Measurements from ENCODE around the gene DNAJC13. TPM values are rescaled to one million over a fixed set of nuclear protein-coding genes. Genes with fewer than 3 reads are reported as not detected.
"Not testable (repeated sequence)": the region's sequence is repeated elsewhere in the genome, so short reads cannot be mapped to it uniquely, and the experiment has no call there.

DNAJC13 gene
- total RNA-seq, 4 donors from 2014 or later, result 20.6 to 52.6 (median 39.7) TPM

DNA sequence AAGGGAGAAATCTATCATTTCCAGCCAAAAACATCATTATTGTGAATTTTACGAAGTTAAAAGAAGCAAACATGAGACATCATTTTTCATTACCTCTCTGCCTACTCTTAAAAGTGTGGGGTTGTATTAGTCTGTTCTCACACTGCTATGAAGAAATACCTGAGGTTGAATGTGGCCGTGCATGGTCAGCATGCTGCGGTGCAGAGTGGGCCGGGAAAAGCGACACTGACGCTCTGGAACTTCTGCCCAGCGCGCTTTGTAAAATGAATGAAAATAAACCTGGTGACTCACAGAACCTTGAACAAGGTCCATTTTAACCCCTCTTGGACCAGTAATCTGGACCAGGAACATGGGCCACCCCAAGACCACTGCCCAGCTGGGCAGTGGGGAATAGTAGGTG lies 31.0 kb upstream of the DNAJC13 start:
- Histone ChIP-seq H3K27me3 (no peaks in the 10 kb centered on the region), H3K4me3 (no peak overlapping the region), H3K4me1 (no peaks in the 10 kb centered on the region), H3K9me3 (no peaks in the 10 kb centered on the region), H3K36me3 (no peaks in the 10 kb centered on the region), H3K27ac (no peak overlapping the region)
- DNase-seq (ENCODE audit: low spot score in 2 of 2), result no peak
- TF ChIP-seq POLR2A (IDR thresholded peaks at IDR 0.05), result no peak
- TF ChIP-seq CTCF (IDR thresholded peaks at IDR 0.05), result no peak
- TF ChIP-seq EP300 (IDR thresholded peaks at IDR 0.05), result no peak
- TF ChIP-seq POLR2AphosphoS5 (IDR thresholded peaks at IDR 0.05), result no peak
- WGBS, result 91% methylated on average over 8 of the region's 8 CpGs

GRCh38 chr3:132392675-132393074 lies 24.6 kb upstream of the DNAJC13 start:
- WGBS, result 75% methylated on average over 1 of the region's 1 CpG
- not testable (repeated sequence) for H3K36me3 ChIP-seq

DNA sequence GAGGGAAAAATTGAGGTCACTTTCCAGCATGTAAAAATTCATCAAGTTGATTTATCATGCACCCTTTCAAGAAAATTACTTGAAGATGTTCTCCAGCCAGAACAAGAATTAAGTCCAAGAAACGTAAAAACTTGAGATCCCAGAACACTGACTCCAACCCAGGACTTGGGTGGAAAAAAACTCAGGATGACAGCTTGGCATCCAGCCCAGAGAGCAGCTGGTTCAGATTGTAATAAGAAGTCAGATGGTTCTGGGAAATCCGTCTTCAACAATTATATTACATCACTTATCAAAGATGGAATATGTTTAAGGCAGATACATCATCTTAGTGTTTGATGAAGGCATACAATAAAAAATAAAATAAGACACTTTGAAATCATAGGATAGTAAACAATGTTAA lies 23.0 kb upstream of the DNAJC13 start:
- no peak for TF ChIP-seq CTCF (IDR thresholded peaks at IDR 0.05)
- TF ChIP-seq POLR2A (IDR thresholded peaks at IDR 0.05), result no peak
- no peak for TF ChIP-seq POLR2AphosphoS5 (IDR thresholded peaks at IDR 0.05)
- no peak for TF ChIP-seq EP300 (IDR thresholded peaks at IDR 0.05)
- Histone ChIP-seq H3K36me3 (no peaks in the 10 kb centered on the region), H3K4me1 (no peaks in the 10 kb centered on the region), H3K4me3 (no peak overlapping the region), H3K27ac (no peak overlapping the region), H3K27me3 (no peaks in the 10 kb centered on the region), H3K9me3 (no peaks in the 10 kb centered on the region)
- WGBS, result 20% methylated on average over 2 of the region's 2 CpGs
- DNase-seq (ENCODE audit: low spot score in 2 of 2), result no peak

More at GRCh38 chr3:132392675-132393074, 24.6 kb upstream of the DNAJC13 start:
- H3K27ac ChIP-seq; H3K4me1 ChIP-seq; H3K4me3 ChIP-seq; H3K9me3 ChIP-seq; H3K27me3 ChIP-seq; DNase-seq (ENCODE audit: low spot score in 2 of 2): not testable (repeated sequence)

GRCh38 chr3:132395126-132395525 lies 22.2 kb upstream of the DNAJC13 start:
- WGBS, result 79% methylated on average over 1 of the region's 1 CpG
- Histone ChIP-seq H3K4me3 (no peak overlapping the region), H3K4me1 (no peaks in the 10 kb centered on the region), H3K36me3 (no peaks in the 10 kb centered on the region), H3K27me3 (no peaks in the 10 kb centered on the region), H3K27ac (no peak overlapping the region), H3K9me3 (no peaks in the 10 kb centered on the region)
- no peak for TF ChIP-seq POLR2A (IDR thresholded peaks at IDR 0.05)
- TF ChIP-seq POLR2AphosphoS5 (IDR thresholded peaks at IDR 0.05), result no peak
- TF ChIP-seq CTCF (IDR thresholded peaks at IDR 0.05), result no peak
- TF ChIP-seq EP300 (IDR thresholded peaks at IDR 0.05), result no peak
- no peak for DNase-seq (ENCODE audit: low spot score in 2 of 2)

- Histone ChIP-seq H3K4me1 (no peaks in the 10 kb centered on the region), H3K9me3 (no peaks in the 10 kb centered on the region), H3K4me3 (no peak overlapping the region), H3K27ac (no peak overlapping the region), H3K36me3 (no peaks in the 10 kb centered on the region), H3K27me3 (no peaks in the 10 kb centered on the region)
- no peak for DNase-seq (ENCODE audit: low spot score in 2 of 2)
- TF ChIP-seq EP300 (IDR thresholded peaks at IDR 0.05), result no peak
- no peak for TF ChIP-seq POLR2A (IDR thresholded peaks at IDR 0.05)
- no peak for TF ChIP-seq POLR2AphosphoS5 (IDR thresholded peaks at IDR 0.05)
- no peak for TF ChIP-seq CTCF (IDR thresholded peaks at IDR 0.05)
- WGBS, result 94% methylated on average over 22 of the region's 24 CpGs
Measured at GRCh38 chr3:132396255-132396654, 21.0 kb upstream of the DNAJC13 start.

DNA sequence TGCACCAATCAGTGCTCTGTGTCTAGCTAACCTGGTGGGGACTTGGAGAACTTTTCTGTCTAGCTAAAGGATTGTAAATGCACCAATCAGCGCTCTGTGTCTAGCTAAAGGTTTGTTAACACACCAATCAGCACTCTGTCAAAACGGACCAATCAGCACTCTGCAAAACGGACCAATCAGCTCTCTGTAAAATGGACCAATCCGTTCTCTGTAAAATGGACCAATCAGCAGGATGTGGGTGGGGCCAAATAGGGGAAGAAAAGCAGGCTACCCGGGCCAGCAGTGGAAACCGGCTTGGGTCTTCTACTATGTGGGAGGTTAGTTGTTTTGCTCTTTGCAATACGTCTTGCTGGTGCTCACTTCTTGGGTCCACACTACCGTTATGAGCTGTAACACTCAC lies 20.5 kb upstream of the DNAJC13 start:
- H3K27me3 ChIP-seq; H3K27ac ChIP-seq; H3K9me3 ChIP-seq; H3K4me1 ChIP-seq; H3K4me3 ChIP-seq; DNase-seq (ENCODE audit: low spot score in 2 of 2); H3K36me3 ChIP-seq: not testable (repeated sequence)
- 82% methylated on average over 8 of the region's 8 CpGs for WGBS

All from suprapubic skin (tissue), 4 donors.